OCI-LY3 (cell line): ENCODE results near the gene DIAPH2.

ENCODE experiments used
- H2AFZ ChIP-seq: fragments of 200-600, 300-600 bp; shearing (Covaris generic); 2 replicates; pipeline ENCODE4 v1.6.0; 2014; ENCODE audit warnings: antibody characterized with exemption, low read depth, low read length
- H3K27ac ChIP-seq: fragments of 200-600, 300-600 bp; sonication (generic); 2 replicates; pipeline ENCODE4 v1.5.1; 2014; ENCODE audit warnings: mild to moderate bottlenecking, low read length, moderate library complexity, mixed read lengths
- H3K27me3 ChIP-seq: fragments of 200-600, 300-600 bp; sonication (generic); 2 replicates; pipeline ENCODE4 v1.6.1; 2014; ENCODE audit warnings: low read depth, low read length, mixed read lengths
- H3K36me3 ChIP-seq: fragments of 200-600, 300-600 bp; sonication (generic); replicated peaks from 2 replicates; pipeline ENCODE3; 2014; ENCODE audit warnings: low read depth, low read length, mixed read lengths
- H3K4me1 ChIP-seq: fragments of 300-600, 200-600 bp; sonication (generic); 2 replicates; pipeline ENCODE4 v1.6.1; 2014; ENCODE audit warnings: low read length, mixed read lengths
- H3K4me2 ChIP-seq: fragments of 200-600, 300-600 bp; sonication (generic); 2 replicates; pipeline ENCODE4 v1.6.1; 2014; ENCODE audit warnings: low read length, mixed read lengths
- H3K4me3 ChIP-seq: fragments of 300-600, 200-600 bp; sonication (generic); 2 replicates; pipeline ENCODE4 v1.5.1; 2014; ENCODE audit warnings: antibody characterized with exemption, mild to moderate bottlenecking, low read length, moderate library complexity
- H3K79me2 ChIP-seq: fragments of 300-600, 200-600 bp; shearing (Covaris generic); 2 replicates; pipeline ENCODE4 v1.6.1; 2014; ENCODE audit warnings: mild to moderate bottlenecking, low read length, mixed read lengths
- H3K9ac ChIP-seq: fragments of 300-600, 200-600 bp; shearing (Covaris generic); 2 replicates; pipeline ENCODE4 v1.6.0; 2014; ENCODE audit warnings: mild to moderate bottlenecking, low read length, moderate library complexity
- H3K9me3 ChIP-seq: fragments of 200-600, 300-600 bp; shearing (Covaris generic); 2 replicates; pipeline ENCODE4 v1.6.1; 2014; ENCODE audit warnings: low read length, mixed read lengths; ENCODE audit not compliant: insufficient read depth
- H4K20me1 ChIP-seq: fragments of 200-600, 300-600 bp; sonication (generic); 2 replicates; pipeline ENCODE4 v1.6.1; 2016; ENCODE audit warnings: low read length, mixed read lengths; ENCODE audit not compliant: insufficient read depth
- EZH2phosphoT487 ChIP-seq: fragments of 200-600 bp; shearing (Covaris generic); IDR thresholded peaks from 2 replicates; pipeline ENCODE4 v1.6.1; 2018; ENCODE audit warnings: antibody characterized with exemption, mixed run types, low read depth
- TF ChIP-seq, protein P1 (sequence below): fragments of 200-600, 300-600 bp; sonication (generic); IDR thresholded peaks from 2 replicates; pipeline ENCODE4 v1.5.1; 2014; ENCODE audit warnings: antibody characterized with exemption, low read length, low read depth

DIAPH2 gene

DNA sequence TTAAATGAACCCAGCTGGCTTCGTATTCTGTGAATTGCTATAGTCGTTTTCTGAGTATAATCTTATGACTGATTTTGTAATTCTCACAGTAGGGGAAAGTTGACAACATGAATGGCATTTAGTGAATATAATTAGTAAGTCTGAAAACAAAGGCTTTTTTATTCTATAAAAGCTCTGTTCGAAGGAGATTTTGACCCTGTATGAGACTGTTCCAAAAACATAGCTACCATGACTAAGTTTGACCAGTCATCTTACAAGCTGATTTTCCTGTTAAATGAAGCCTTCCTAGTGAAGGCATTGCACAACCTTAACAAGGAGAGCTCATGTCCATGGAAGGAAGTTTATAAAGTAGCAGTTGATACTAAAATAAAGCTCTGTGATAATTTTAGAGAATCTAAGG lies 441.4 kb downstream of the DIAPH2 start:
- Histone ChIP-seq H4K20me1 (no peaks in the 10 kb centered on the region), H3K4me1 (no peaks in the 10 kb centered on the region), H3K36me3 (no peaks in the 10 kb centered on the region), H3K79me2 (no peaks in the 10 kb centered on the region), H3K27me3 (no peaks in the 10 kb centered on the region), H2AFZ (no peak overlapping the region), H3K9me3 (no peaks in the 10 kb centered on the region), H3K4me2 (no peak overlapping the region), H3K4me3 (no peak overlapping the region), H3K9ac (no peak overlapping the region), H3K27ac (no peak overlapping the region)
- TF ChIP-seq, protein P1, sequence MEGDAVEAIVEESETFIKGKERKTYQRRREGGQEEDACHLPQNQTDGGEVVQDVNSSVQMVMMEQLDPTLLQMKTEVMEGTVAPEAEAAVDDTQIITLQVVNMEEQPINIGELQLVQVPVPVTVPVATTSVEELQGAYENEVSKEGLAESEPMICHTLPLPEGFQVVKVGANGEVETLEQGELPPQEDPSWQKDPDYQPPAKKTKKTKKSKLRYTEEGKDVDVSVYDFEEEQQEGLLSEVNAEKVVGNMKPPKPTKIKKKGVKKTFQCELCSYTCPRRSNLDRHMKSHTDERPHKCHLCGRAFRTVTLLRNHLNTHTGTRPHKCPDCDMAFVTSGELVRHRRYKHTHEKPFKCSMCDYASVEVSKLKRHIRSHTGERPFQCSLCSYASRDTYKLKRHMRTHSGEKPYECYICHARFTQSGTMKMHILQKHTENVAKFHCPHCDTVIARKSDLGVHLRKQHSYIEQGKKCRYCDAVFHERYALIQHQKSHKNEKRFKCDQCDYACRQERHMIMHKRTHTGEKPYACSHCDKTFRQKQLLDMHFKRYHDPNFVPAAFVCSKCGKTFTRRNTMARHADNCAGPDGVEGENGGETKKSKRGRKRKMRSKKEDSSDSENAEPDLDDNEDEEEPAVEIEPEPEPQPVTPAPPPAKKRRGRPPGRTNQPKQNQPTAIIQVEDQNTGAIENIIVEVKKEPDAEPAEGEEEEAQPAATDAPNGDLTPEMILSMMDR = no peak
- no peak for TF ChIP-seq EZH2phosphoT487

DNA sequence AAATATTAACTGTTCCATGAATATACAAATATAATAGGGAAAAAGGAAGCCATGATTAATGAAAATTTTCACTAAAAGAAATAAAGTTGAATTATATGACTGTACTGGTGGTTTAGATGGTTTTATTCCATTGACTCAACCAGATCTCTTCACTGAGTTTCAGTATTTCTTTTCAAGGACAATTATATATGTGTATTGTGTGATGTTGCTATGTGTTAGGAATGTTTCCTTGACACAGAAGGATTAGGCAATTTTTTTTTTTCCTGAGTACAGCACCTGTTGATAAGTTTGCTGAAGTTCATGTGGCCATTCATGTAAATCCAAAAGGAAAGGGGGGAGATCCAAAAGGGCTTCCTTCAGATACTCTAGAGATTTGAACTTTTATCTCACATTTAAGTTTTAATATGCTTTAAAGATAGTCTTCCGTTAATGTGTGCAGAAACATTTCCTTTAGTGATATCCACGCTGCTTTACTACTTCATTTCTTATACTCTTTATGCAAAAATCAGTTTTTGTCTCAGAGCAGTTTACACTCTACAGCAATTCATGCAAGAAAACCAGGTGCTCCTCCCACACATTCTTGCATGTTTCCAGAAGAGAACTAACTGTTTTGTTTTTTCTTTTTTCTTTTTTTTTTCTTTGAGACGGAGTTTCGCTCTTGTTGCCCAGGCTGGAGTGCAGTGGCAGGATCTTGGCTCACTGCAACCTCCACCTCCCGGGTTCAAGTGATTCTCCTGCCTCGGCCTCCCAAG lies 448.2 kb downstream of the DIAPH2 start:
- H3K4me2 ChIP-seq = no peak overlapping the region
- no peaks in the 10 kb centered on the region for H4K20me1 ChIP-seq
- no peak overlapping the region for H3K27ac ChIP-seq
- H3K36me3 ChIP-seq = no peaks in the 10 kb centered on the region
- H3K27me3 ChIP-seq = no peaks in the 10 kb centered on the region
- H3K9ac ChIP-seq = no peak overlapping the region
- no peaks in the 10 kb centered on the region for H3K9me3 ChIP-seq
- no peak overlapping the region for H2AFZ ChIP-seq
- H3K4me1 ChIP-seq = no peaks in the 10 kb centered on the region
- TF ChIP-seq, protein P1 = no peak
- no peak for TF ChIP-seq EZH2phosphoT487
- H3K79me2 ChIP-seq = no peaks in the 10 kb centered on the region
- H3K4me3 ChIP-seq = no peak overlapping the region

DNA sequence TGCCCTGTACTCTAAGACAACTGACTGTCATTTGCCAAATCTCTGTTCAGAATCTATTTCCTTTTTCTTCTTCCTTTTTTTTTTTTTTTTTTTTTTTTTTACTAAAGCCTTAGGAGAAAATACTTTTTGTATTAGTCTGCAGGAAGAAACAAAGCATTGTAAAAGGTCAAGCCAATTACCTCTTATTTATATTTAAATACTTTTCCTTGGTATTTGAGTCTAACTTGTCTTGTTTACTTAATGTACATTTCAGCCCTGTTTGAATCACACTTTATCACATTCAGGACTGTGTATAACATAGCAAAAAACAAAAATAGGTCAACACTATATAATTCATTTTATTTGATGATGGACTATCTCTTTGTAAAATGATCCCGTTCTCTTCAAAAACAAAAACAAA lies 461.3 kb downstream of the DIAPH2 start:
- Histone ChIP-seq H3K4me1 (peaks cover 11% of the 10 kb centered on the region), H3K27me3 (no peaks in the 10 kb centered on the region), H3K36me3 (no peaks in the 10 kb centered on the region), H2AFZ (no peak overlapping the region), H3K9ac (no peak overlapping the region), H3K9me3 (no peaks in the 10 kb centered on the region), H3K4me2 (peak overlapping the region; percentile 45; the same call in 1 of the 2 replicates), H3K79me2 (no peaks in the 10 kb centered on the region), H3K4me3 (no peak overlapping the region), H3K27ac (no peak overlapping the region), H4K20me1 (no peaks in the 10 kb centered on the region)
- TF ChIP-seq, protein P1 = no peak
- TF ChIP-seq EZH2phosphoT487 = no peak

DNA sequence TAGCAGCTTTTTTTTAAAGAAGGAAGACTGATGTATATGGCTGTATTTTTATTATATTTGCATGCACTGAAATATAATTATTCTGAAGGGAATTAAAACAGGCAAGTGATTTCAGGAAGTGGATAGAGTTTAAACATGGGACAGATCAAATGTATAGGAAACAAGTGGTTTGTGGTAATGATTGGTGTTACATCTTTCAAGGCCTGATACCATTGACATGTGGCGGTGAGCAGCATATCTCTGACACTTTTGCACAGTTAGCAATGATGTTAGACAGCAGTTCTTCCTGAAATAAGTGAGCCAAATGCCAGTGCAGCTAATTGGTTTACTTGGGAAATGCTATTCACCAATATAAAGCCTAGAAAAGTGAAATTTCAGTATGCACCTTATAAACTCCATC lies 471.2 kb downstream of the DIAPH2 start:
- no peak overlapping the region for H3K27ac ChIP-seq
- no peak for TF ChIP-seq EZH2phosphoT487
- TF ChIP-seq, protein P1 = no peak
- no peaks in the 10 kb centered on the region for H4K20me1 ChIP-seq
- H3K9me3 ChIP-seq = no peaks in the 10 kb centered on the region
- no peaks in the 10 kb centered on the region for H3K27me3 ChIP-seq
- H3K4me2 ChIP-seq = no peak overlapping the region
- no peak overlapping the region for H3K9ac ChIP-seq
- H3K4me1 ChIP-seq = no peaks in the 10 kb centered on the region
- H3K79me2 ChIP-seq = no peaks in the 10 kb centered on the region
- H3K4me3 ChIP-seq = no peak overlapping the region
- H2AFZ ChIP-seq = no peak overlapping the region
- no peaks in the 10 kb centered on the region for H3K36me3 ChIP-seq
